Ovary (tissue), 9 donors: ENCODE data around the gene SPI1. TPM values are rescaled to one million over a fixed set of nuclear protein-coding genes. Genes with fewer than 3 reads are reported as not detected.

ENCODE experiments used
- DNase-seq, 5 donors: peaks; one replicate each; pipeline ENCODE4 v3.0.0-alpha.2; 2019 to 2020
- H3K27ac ChIP-seq, 2 donors: fragments of 200-600 bp; one replicate each; pipeline versions ENCODE4 v1.5.1 to v1.8.0; 2019 to 2022
- H3K27me3 ChIP-seq: fragments of 200-600 bp; one replicate; pipeline ENCODE4 v1.8.0; 2022
- H3K36me3 ChIP-seq: fragments of 200-600 bp; sonication (generic); one replicate; pipeline ENCODE4 v1.5.1; 2019
- H3K4me1 ChIP-seq: one replicate; pipeline ENCODE4 v1.8.1; 2013; ENCODE audit warnings: mild to moderate bottlenecking, moderate library complexity; ENCODE audit not compliant: insufficient read depth
- H3K4me3 ChIP-seq: fragments of 200-600 bp; sonication (generic); one replicate; pipeline ENCODE4 v1.5.1; 2017
- H3K9me3 ChIP-seq, 2 donors: fragments of 200-600 bp in 1 of 2; sonication (generic) in 1 of 2; one replicate each; pipeline versions ENCODE4 v1.5.1 to v1.8.1; 2013 to 2019; ENCODE audit warnings: mild to moderate bottlenecking in 1 of 2, moderate library complexity in 1 of 2
- CTCF ChIP-seq, 3 donors: fragments of 450-650 bp in 2 of 3; fragments of 200-600 bp in 1 of 3; IDR thresholded peaks; one replicate each; pipeline versions ENCODE4 v1.5.1 to v1.8.0; 2016 to 2022; ENCODE audit warnings: antibody characterized with exemption in 3 of 3, mild to moderate bottlenecking in 1 of 3
- EP300 ChIP-seq: sonication (generic); formaldehyde crosslinking; IDR thresholded peaks from one replicate; pipeline ENCODE4 v1.6.1; 2017; ENCODE audit warnings: antibody characterized with exemption
- POLR2A ChIP-seq: fragments of 450-650 bp; IDR thresholded peaks from one replicate; pipeline ENCODE4 v1.6.1; 2017; ENCODE audit warnings: antibody characterized with exemption, mild to moderate bottlenecking, moderate library complexity
- WGBS, 3 donors: extraction: QIAGEN DNeasy Blood & Tissue Kit in 1 of 3; methylation state at CpG; one replicate each; pipeline versions ENCODE4 v1.1.5 to v1.1.7; 2013 to 2017; 5-methylcytosine and 5-hydroxymethylcytosine counted together
- intact Hi-C, 4 donors: fragments of 100-400 bp; cut with DNase I; formaldehyde crosslinking; loops; one replicate each; pipeline versions ENCODE4 v1.11.0 to v1.15.1; 2022 to 2023
- polyA plus RNA-seq, 2 donors: library from polyadenylated mRNA; stranded (reverse); fragments of 200-250 nt in 1 of 2; fragments of 350-450 nt in 1 of 2; fragmentation: Illumina TruSeq in 1 of 2; extraction: RNeasy Lipid Tissue Mini Kit (QIAGEN cat#74804) in 1 of 2; gene quantifications; one replicate each; pipeline ENCODE4 v1.2.3, GENCODE V29; 2013 to 2014
- total RNA-seq, 7 donors: library from RNA; depleted of rRNA in 2 of 7; stranded (reverse); fragments of >200 nt in 2 of 7; fragmentation: NEBNext Ultra II Directional in 3 of 7; extraction: Animal tissue kit (Norgen Biotek cat#: 25700) in 3 of 7; gene quantifications; one replicate each; pipeline versions ENCODE4 v1.1.0 to v1.2.4, GENCODE V29; 2016 to 2023
- donor health status: DM: no; HTN: no; CAD: no; lungs with moderate emphysema.
- donor health status: DM: no; HTN: no; CAD: no.
- donor health status: Bipolar disorder and iron deficiency.
- donor health status: DM: yes; HTN: yes; CAD: no.
- donor health status: DM: no; HTN: no; CAD: no.
- donor health status: DM: yes; HTN: yes; CAD: no.

Gene SPI1
- total and polyA plus RNA-seq, 9 donors: 3.9 to 21.5 (median 6.8) TPM

- Histone ChIP-seq H3K4me3 (no peak overlapping the region), H3K27ac (peak overlapping the region in 1 of 2 donors; percentile 12), H3K4me1 (peaks cover 1% of the 10 kb centered on the region), H3K9me3 (no peaks in the 10 kb centered on the region), H3K36me3 (no peaks in the 10 kb centered on the region), H3K27me3 (no peaks in the 10 kb centered on the region)
- DNase-seq: peak in 3 of 5 donors; percentile 54 to 70 (median 66)
- TF ChIP-seq EP300: no peak
- no peak for TF ChIP-seq CTCF (IDR thresholded peaks at IDR 0.05)
- TF ChIP-seq POLR2A: no peak
- 30 to 42% (median 31%) methylated on average over 16 of the region's 16 CpGs for WGBS, 3 donors
- intact Hi-C loops: loop anchor here in 1 of 4 donors (10.0 kb wide), 1 partner anchor 229 kb away; the partner anchor contains the start of gene PACSIN3
These were observed 35.7 kb upstream of the SPI1 start for GRCh38 chr11:47413908-47414684.

- no peaks in the 10 kb centered on the region for H3K36me3 ChIP-seq
- H3K9me3 ChIP-seq: no peaks in the 10 kb centered on the region
- H3K4me1 ChIP-seq: peaks cover 2% of the 10 kb centered on the region
- no peaks in the 10 kb centered on the region for H3K27me3 ChIP-seq
- 66 to 81% (median 76%) methylated on average over 11 to 13 of the region's 13 CpGs for WGBS, 3 donors
- no peak for TF ChIP-seq EP300
- no peak for TF ChIP-seq CTCF (IDR thresholded peaks at IDR 0.05)
- no peak for TF ChIP-seq POLR2A
- no peak for DNase-seq
- intact Hi-C loops: loop anchor here in 1 of 4 donors (10.0 kb wide), 1 partner anchor 229 kb away; the partner anchor contains the start of gene PACSIN3
- no peak overlapping the region for H3K27ac ChIP-seq
- no peak overlapping the region for H3K4me3 ChIP-seq
These were observed 35.0 kb upstream of the SPI1 start for GRCh38 chr11:47413351-47413750.

- DNase-seq: peak in 2 of 5 donors; percentile 41 to 62
- peaks cover 5% of the 10 kb centered on the region for H3K4me1 ChIP-seq
- WGBS, 3 donors: 75 to 88% (median 82%) methylated on average over 10 to 12 of the region's 12 CpGs
- intact Hi-C loops: loop anchor here in 1 of 4 donors (10.0 kb wide), 1 partner anchor 227 kb away; the partner anchor contains the start of gene PACSIN3
- no peaks in the 10 kb centered on the region for H3K9me3 ChIP-seq
- no peaks in the 10 kb centered on the region for H3K36me3 ChIP-seq
- no peak overlapping the region for H3K4me3 ChIP-seq
- H3K27me3 ChIP-seq: no peaks in the 10 kb centered on the region
- H3K27ac ChIP-seq: no peak overlapping the region
- no peak for TF ChIP-seq POLR2A
- TF ChIP-seq EP300: no peak
- peak in 1 of 3 donors; percentile 18 for TF ChIP-seq CTCF (IDR thresholded peaks at IDR 0.05)
These were observed 33.8 kb upstream of the SPI1 start for GRCh38 chr11:47411884-47412746.
